NCI-H1694 (cell line): ENCODE results near the gene APIP.

Experiments used
- DNase-seq: peaks from one replicate; lab custom pipeline; 2025; lab: John Stamatoyannopoulos, UW

APIP gene

GRCh38 chr11:34887260-34887659 is 28.9 kb downstream of the APIP start:
- no peak for DNase-seq

- no peak for DNase-seq
Measured at GRCh38 chr11:34886609-34887008, 29.6 kb downstream of the APIP start.

GRCh38 chr11:34881900-34882299 is 34.3 kb downstream of the APIP start:
- no peak for DNase-seq

- DNase-seq = no peak
Measured at GRCh38 chr11:34877375-34877975, 38.7 kb downstream of the APIP start.

- DNase-seq = no peak
Measured at GRCh38 chr11:34874202-34874601, 42.0 kb downstream of the APIP start.

GRCh38 chr11:34870548-34871196 is 45.5 kb downstream of the APIP start:
- DNase-seq = no peak

- DNase-seq = no peak
Measured at GRCh38 chr11:34869425-34869824, 46.8 kb downstream of the APIP start.

- no peak for DNase-seq
Measured at GRCh38 chr11:34866375-34866774, 49.8 kb downstream of the APIP start.

GRCh38 chr11:34865261-34865660 is 50.9 kb downstream of the APIP start:
- no peak for DNase-seq

- no peak for DNase-seq
Measured at GRCh38 chr11:34864424-34864823, 51.8 kb downstream of the APIP start.

GRCh38 chr11:34863048-34863447 is 53.1 kb downstream of the APIP start:
- DNase-seq = no peak

- no peak for DNase-seq
Measured at GRCh38 chr11:34860518-34860917, 55.7 kb downstream of the APIP start.

- DNase-seq = no peak
Measured at GRCh38 chr11:34860034-34860433, 56.1 kb downstream of the APIP start.

- DNase-seq = no peak
Measured at GRCh38 chr11:34859496-34859895, 56.7 kb downstream of the APIP start.

GRCh38 chr11:34857463-34857862 is 58.7 kb downstream of the APIP start:
- DNase-seq = no peak

- DNase-seq = no peak
Measured at GRCh38 chr11:34856251-34856650, 59.9 kb downstream of the APIP start.

- DNase-seq = no peak
Measured at GRCh38 chr11:34855754-34856095, 60.5 kb downstream of the APIP start.

- DNase-seq = no peak
Measured at GRCh38 chr11:34855021-34855753, 61.0 kb downstream of the APIP start.

- DNase-seq = no peak
Measured at GRCh38 chr11:34851916-34852315, 64.3 kb downstream of the APIP start.

- DNase-seq = no peak
Measured at GRCh38 chr11:34850334-34850733, 65.8 kb downstream of the APIP start.

- DNase-seq = no peak
Measured at GRCh38 chr11:34846467-34846866, 69.7 kb downstream of the APIP start.

GRCh38 chr11:34844463-34845112 is 71.6 kb downstream of the APIP start:
- DNase-seq = no peak

GRCh38 chr11:34843271-34843670 is 72.9 kb downstream of the APIP start:
- DNase-seq = no peak
